Cerebellar nuclear complex (tissue), 1 donor: Measurements from ENCODE around the gene MPPE1.
A peak's percentile ranks its signal among the peaks of the same experiment; 100 is the strongest.
"Not testable (repeated sequence)": the region's sequence is repeated elsewhere in the genome, so short reads cannot be mapped to it uniquely, and the experiment has no call there.

ENCODE experiments used
- DNase-seq, 2 experiments: peaks; one replicate each; lab custom pipeline; 2025; lab: John Stamatoyannopoulos, UW

The MPPE1 gene

GRCh38 chr18:11857177-11857887, 50.8 kb downstream of the MPPE1 start:
- DNase-seq, result no peak

GRCh38 chr18:11854554-11854953, 53.6 kb downstream of the MPPE1 start:
- not testable (repeated sequence) for DNase-seq

GRCh38 chr18:11851806-11852337, 56.2 kb downstream of the MPPE1 start:
- no peak for DNase-seq

- DNase-seq, result peak; percentile 54 to 77
These were observed 56.8 kb downstream of the MPPE1 start, which contains the start of gene CHMP1B for GRCh38 chr18:11851146-11851805. CHMP1B (plus strand) TSS chr18:11851413; CDS start chr18:11851512, 99 bp downstream.

- peak in 1 of 2 experiments; percentile 54 for DNase-seq
These were observed 57.3 kb downstream of the MPPE1 start for GRCh38 chr18:11850821-11851145.

GRCh38 chr18:11849841-11850634, 58.1 kb downstream of the MPPE1 start:
- peak in 1 of 2 experiments; percentile 67 for DNase-seq

GRCh38 chr18:11849279-11849678, 58.8 kb downstream of the MPPE1 start:
- no peak for DNase-seq

- DNase-seq, result no peak
These were observed 60.3 kb downstream of the MPPE1 start for GRCh38 chr18:11847811-11848210.

GRCh38 chr18:11845654-11846053, 62.5 kb downstream of the MPPE1 start:
- no peak for DNase-seq

- DNase-seq, result no peak
These were observed 63.7 kb downstream of the MPPE1 start for GRCh38 chr18:11844436-11844835.

- no peak for DNase-seq
These were observed 65.6 kb downstream of the MPPE1 start for GRCh38 chr18:11842562-11842961.

GRCh38 chr18:11840493-11840892, 67.6 kb downstream of the MPPE1 start:
- no peak for DNase-seq

GRCh38 chr18:11839556-11839955, 68.6 kb downstream of the MPPE1 start:
- no peak for DNase-seq

- no peak for DNase-seq
These were observed 73.3 kb downstream of the MPPE1 start for GRCh38 chr18:11834772-11835171.
